ENCODE results near the gene SLC35E3. TPM values are rescaled to one million over a fixed set of nuclear protein-coding genes. Genes with fewer than 3 reads are reported as not detected.

The SLC35E3 gene
- total RNA-seq, 1 donor from 2014 or later, result 9.4 TPM

GRCh38 chr12:68759852-68760251, 13.9 kb downstream of the SLC35E3 start:
- DNase-seq (ENCODE audit: low spot score), result no peak
- Mint-ChIP-seq H3K27me3 (ENCODE audit: low read depth) (no peaks in the 10 kb centered on the region), H3K4me3 (ENCODE audit: low read depth) (no peak overlapping the region), H3K36me3 (ENCODE audit: low read depth) (peaks cover 36% of the 10 kb centered on the region), H3K4me1 (ENCODE audit: low read depth) (no peaks in the 10 kb centered on the region), H3K9me3 (no peaks in the 10 kb centered on the region), H3K27ac (no peak overlapping the region)
- intact Hi-C loops (cut with micrococcal nuclease), result no loop called here

GRCh38 chr12:68760806-68761441, 14.9 kb downstream of the SLC35E3 start:
- Mint-ChIP-seq H3K36me3 (ENCODE audit: low read depth) (peaks cover 28% of the 10 kb centered on the region), H3K4me3 (ENCODE audit: low read depth) (no peak overlapping the region), H3K27ac (no peak overlapping the region), H3K9me3 (no peaks in the 10 kb centered on the region), H3K4me1 (ENCODE audit: low read depth) (no peaks in the 10 kb centered on the region), H3K27me3 (ENCODE audit: low read depth) (no peaks in the 10 kb centered on the region)
- intact Hi-C loops (cut with micrococcal nuclease), result no loop called here
- DNase-seq (ENCODE audit: low spot score), result no peak

GRCh38 chr12:68761442-68761812, 15.5 kb downstream of the SLC35E3 start:
- Mint-ChIP-seq H3K4me1 (ENCODE audit: low read depth) (no peaks in the 10 kb centered on the region), H3K27me3 (ENCODE audit: low read depth) (no peaks in the 10 kb centered on the region), H3K27ac (no peak overlapping the region), H3K9me3 (no peaks in the 10 kb centered on the region), H3K36me3 (ENCODE audit: low read depth) (peaks cover 23% of the 10 kb centered on the region), H3K4me3 (ENCODE audit: low read depth) (no peak overlapping the region)
- intact Hi-C loops (cut with micrococcal nuclease), result no loop called here
- no peak for DNase-seq (ENCODE audit: low spot score)

GRCh38 chr12:68761901-68762630, 16.1 kb downstream of the SLC35E3 start:
- H3K4me3 Mint-ChIP-seq (ENCODE audit: low read depth), result no peak overlapping the region
- no peaks in the 10 kb centered on the region for H3K4me1 Mint-ChIP-seq (ENCODE audit: low read depth)
- H3K27ac Mint-ChIP-seq, result no peak overlapping the region
- no peaks in the 10 kb centered on the region for H3K27me3 Mint-ChIP-seq (ENCODE audit: low read depth)
- intact Hi-C loops (cut with micrococcal nuclease), result no loop called here
- no peak for DNase-seq (ENCODE audit: low spot score)
- no peaks in the 10 kb centered on the region for H3K9me3 Mint-ChIP-seq
- peaks cover 26% of the 10 kb centered on the region for H3K36me3 Mint-ChIP-seq (ENCODE audit: low read depth)

GRCh38 chr12:68762691-68763090, 16.7 kb downstream of the SLC35E3 start:
- Mint-ChIP-seq H3K27ac (no peak overlapping the region), H3K9me3 (no peaks in the 10 kb centered on the region), H3K27me3 (ENCODE audit: low read depth) (no peaks in the 10 kb centered on the region), H3K36me3 (ENCODE audit: low read depth) (peaks cover 26% of the 10 kb centered on the region), H3K4me1 (ENCODE audit: low read depth) (no peaks in the 10 kb centered on the region), H3K4me3 (ENCODE audit: low read depth) (no peak overlapping the region)
- intact Hi-C loops (cut with micrococcal nuclease), result no loop called here
- no peak for DNase-seq (ENCODE audit: low spot score)

GRCh38 chr12:68765696-68766095, 19.7 kb downstream of the SLC35E3 start:
- Mint-ChIP-seq H3K27ac (no peak overlapping the region), H3K9me3 (no peaks in the 10 kb centered on the region), H3K36me3 (ENCODE audit: low read depth) (peaks cover 14% of the 10 kb centered on the region), H3K4me3 (ENCODE audit: low read depth) (no peak overlapping the region), H3K4me1 (ENCODE audit: low read depth) (no peaks in the 10 kb centered on the region), H3K27me3 (ENCODE audit: low read depth) (no peaks in the 10 kb centered on the region)
- no peak for DNase-seq (ENCODE audit: low spot score)
- intact Hi-C loops (cut with micrococcal nuclease), result no loop called here

GRCh38 chr12:68766646-68767045, 20.7 kb downstream of the SLC35E3 start:
- Mint-ChIP-seq H3K27me3 (ENCODE audit: low read depth) (no peaks in the 10 kb centered on the region), H3K27ac (no peak overlapping the region), H3K36me3 (ENCODE audit: low read depth) (peaks cover 14% of the 10 kb centered on the region), H3K4me3 (ENCODE audit: low read depth) (no peak overlapping the region), H3K4me1 (ENCODE audit: low read depth) (no peaks in the 10 kb centered on the region), H3K9me3 (no peaks in the 10 kb centered on the region)
- intact Hi-C loops (cut with micrococcal nuclease), result no loop called here
- DNase-seq (ENCODE audit: low spot score), result no peak

GRCh38 chr12:68767191-68767590, 21.2 kb downstream of the SLC35E3 start:
- no peaks in the 10 kb centered on the region for H3K9me3 Mint-ChIP-seq
- no peak overlapping the region for H3K27ac Mint-ChIP-seq
- H3K4me3 Mint-ChIP-seq (ENCODE audit: low read depth), result no peak overlapping the region
- peaks cover 14% of the 10 kb centered on the region for H3K36me3 Mint-ChIP-seq (ENCODE audit: low read depth)
- H3K4me1 Mint-ChIP-seq (ENCODE audit: low read depth), result no peaks in the 10 kb centered on the region
- DNase-seq (ENCODE audit: low spot score), result no peak
- intact Hi-C loops (cut with micrococcal nuclease), result no loop called here
- H3K27me3 Mint-ChIP-seq (ENCODE audit: low read depth), result no peaks in the 10 kb centered on the region

- intact Hi-C loops (cut with micrococcal nuclease), result no loop called here
- Mint-ChIP-seq H3K27me3 (ENCODE audit: low read depth) (no peaks in the 10 kb centered on the region), H3K36me3 (ENCODE audit: low read depth) (peaks cover 10% of the 10 kb centered on the region), H3K27ac (no peak overlapping the region), H3K4me1 (ENCODE audit: low read depth) (peaks cover 4% of the 10 kb centered on the region), H3K4me3 (ENCODE audit: low read depth) (no peak overlapping the region), H3K9me3 (no peaks in the 10 kb centered on the region)
- no peak for DNase-seq (ENCODE audit: low spot score)
Measured at GRCh38 chr12:68768431-68768939, 22.5 kb downstream of the SLC35E3 start.

- Mint-ChIP-seq H3K4me3 (ENCODE audit: low read depth) (no peak overlapping the region), H3K36me3 (ENCODE audit: low read depth) (peaks cover 3% of the 10 kb centered on the region), H3K27ac (no peak overlapping the region), H3K4me1 (ENCODE audit: low read depth) (peaks cover 4% of the 10 kb centered on the region), H3K9me3 (no peaks in the 10 kb centered on the region), H3K27me3 (ENCODE audit: low read depth) (no peaks in the 10 kb centered on the region)
- no peak for DNase-seq (ENCODE audit: low spot score)
- intact Hi-C loops (cut with micrococcal nuclease), result no loop called here
Measured at GRCh38 chr12:68769941-68770340, 24.0 kb downstream of the SLC35E3 start.

- DNase-seq (ENCODE audit: low spot score), result no peak
- H3K27me3 Mint-ChIP-seq (ENCODE audit: low read depth), result no peaks in the 10 kb centered on the region
- H3K9me3 Mint-ChIP-seq, result no peaks in the 10 kb centered on the region
- H3K4me3 Mint-ChIP-seq (ENCODE audit: low read depth), result no peak overlapping the region
- no peak overlapping the region for H3K27ac Mint-ChIP-seq
- H3K36me3 Mint-ChIP-seq (ENCODE audit: low read depth), result peaks cover 3% of the 10 kb centered on the region
- intact Hi-C loops (cut with micrococcal nuclease), result no loop called here
- peaks cover 4% of the 10 kb centered on the region for H3K4me1 Mint-ChIP-seq (ENCODE audit: low read depth)
Measured at GRCh38 chr12:68771223-68771925, 25.4 kb downstream of the SLC35E3 start.

GRCh38 chr12:68772714-68773113, 26.7 kb downstream of the SLC35E3 start:
- intact Hi-C loops (cut with micrococcal nuclease), result no loop called here
- peaks cover 4% of the 10 kb centered on the region for H3K4me1 Mint-ChIP-seq (ENCODE audit: low read depth)
- no peak for DNase-seq (ENCODE audit: low spot score)
- no peaks in the 10 kb centered on the region for H3K36me3 Mint-ChIP-seq (ENCODE audit: low read depth)
- H3K4me3 Mint-ChIP-seq (ENCODE audit: low read depth), result peak overlapping the region; percentile 40
- H3K9me3 Mint-ChIP-seq, result no peaks in the 10 kb centered on the region
- no peaks in the 10 kb centered on the region for H3K27me3 Mint-ChIP-seq (ENCODE audit: low read depth)
- no peak overlapping the region for H3K27ac Mint-ChIP-seq

GRCh38 chr12:68773582-68773981, 27.6 kb downstream of the SLC35E3 start:
- Mint-ChIP-seq H3K27ac (no peak overlapping the region), H3K4me1 (ENCODE audit: low read depth) (peaks cover 4% of the 10 kb centered on the region), H3K27me3 (ENCODE audit: low read depth) (no peaks in the 10 kb centered on the region), H3K36me3 (ENCODE audit: low read depth) (no peaks in the 10 kb centered on the region), H3K9me3 (no peaks in the 10 kb centered on the region), H3K4me3 (ENCODE audit: low read depth) (no peak overlapping the region)
- no peak for DNase-seq (ENCODE audit: low spot score)
- intact Hi-C loops (cut with micrococcal nuclease), result no loop called here

All from activated T-helper 2 cell treated with anti-CD3 and anti-CD28 coated beads, Interferon-gamma antibody, Interleukin-2, Interleukin-4, amounts not matched to agents 10 μg/mL and 5 μg/mL and 100 μg/mL, durations not matched to agents 14 hours and 24 hours and 36 hours (primary cell).